UCSD-AML1 (cell line): Measurements from ENCODE around the gene MRM2.

Experiments
- DNase-seq: peaks from one replicate; lab custom pipeline; 2025; ENCODE audit not compliant: unreplicated experiment; lab: John Stamatoyannopoulos, UW

Gene MRM2

GRCh38 chr7:2208712-2209111, 33.3 kb downstream of the MRM2 start:
- no peak for DNase-seq

GRCh38 chr7:2205036-2205780, 36.8 kb downstream of the MRM2 start:
- DNase-seq: no peak

- DNase-seq: no peak
These were observed 37.6 kb downstream of the MRM2 start for GRCh38 chr7:2204446-2204845.

- no peak for DNase-seq
These were observed 38.2 kb downstream of the MRM2 start for GRCh38 chr7:2203766-2204300.

- no peak for DNase-seq
These were observed 38.9 kb downstream of the MRM2 start for GRCh38 chr7:2202901-2203765.

GRCh38 chr7:2202361-2202761, 39.6 kb downstream of the MRM2 start:
- no peak for DNase-seq

DNA sequence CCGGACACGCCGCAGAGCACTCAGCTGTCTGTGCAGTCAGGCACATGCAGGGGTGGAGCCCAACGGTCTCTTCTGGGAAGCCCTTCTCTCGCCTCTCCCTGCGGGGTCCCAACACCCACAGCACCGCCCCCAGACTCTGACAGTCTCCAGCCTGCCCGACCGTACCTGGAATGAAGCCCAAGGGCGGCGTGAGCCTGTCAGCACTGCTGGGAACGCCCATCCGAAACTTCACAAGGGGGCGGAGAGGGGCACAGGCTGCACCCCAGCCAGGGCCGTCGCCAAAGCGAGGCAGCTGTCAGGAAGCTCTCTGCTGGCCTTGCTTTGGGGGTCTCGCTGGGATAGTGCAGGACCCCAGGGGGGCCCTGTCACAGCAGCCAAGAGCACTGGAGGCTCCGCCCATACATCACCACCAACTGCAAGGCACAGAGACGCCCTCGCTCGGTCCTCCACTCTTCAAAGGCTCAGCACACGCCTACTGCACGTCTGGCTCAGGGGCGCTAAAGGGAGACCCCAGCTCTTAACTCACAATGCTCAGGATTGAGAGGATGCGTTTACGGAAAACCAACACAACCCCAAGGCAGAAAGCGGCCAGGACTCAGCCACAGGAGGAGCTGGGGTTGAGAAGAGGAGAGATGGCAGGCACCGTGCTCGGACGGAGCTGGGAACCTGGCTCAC, 40.2 kb downstream of the MRM2 start:
- no peak for DNase-seq

GRCh38 chr7:2201128-2201527, 40.9 kb downstream of the MRM2 start:
- DNase-seq: no peak

DNA sequence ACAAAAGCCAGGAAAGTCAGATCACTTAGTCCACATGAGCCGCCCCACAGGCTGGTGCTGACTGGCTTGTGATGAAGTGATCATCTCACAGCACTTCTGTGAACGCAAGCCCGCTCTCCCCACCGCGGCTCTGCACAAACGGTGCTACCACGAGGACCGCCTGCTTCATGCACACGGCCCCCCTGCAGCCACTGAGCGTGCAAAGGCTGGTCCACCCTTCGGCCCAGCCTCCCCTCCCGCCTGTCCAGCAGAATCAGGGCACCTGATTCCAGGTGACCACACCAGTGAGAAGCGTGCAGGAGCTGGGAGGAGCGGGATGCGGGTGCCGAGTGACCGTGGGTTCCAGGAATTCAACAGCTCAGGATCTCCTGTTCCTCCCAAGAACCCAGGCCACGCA, 41.4 kb downstream of the MRM2 start:
- DNase-seq: no peak

GRCh38 chr7:2199956-2200583, 41.9 kb downstream of the MRM2 start:
- no peak for DNase-seq

GRCh38 chr7:2199528-2199927, 42.5 kb downstream of the MRM2 start:
- no peak for DNase-seq

DNA sequence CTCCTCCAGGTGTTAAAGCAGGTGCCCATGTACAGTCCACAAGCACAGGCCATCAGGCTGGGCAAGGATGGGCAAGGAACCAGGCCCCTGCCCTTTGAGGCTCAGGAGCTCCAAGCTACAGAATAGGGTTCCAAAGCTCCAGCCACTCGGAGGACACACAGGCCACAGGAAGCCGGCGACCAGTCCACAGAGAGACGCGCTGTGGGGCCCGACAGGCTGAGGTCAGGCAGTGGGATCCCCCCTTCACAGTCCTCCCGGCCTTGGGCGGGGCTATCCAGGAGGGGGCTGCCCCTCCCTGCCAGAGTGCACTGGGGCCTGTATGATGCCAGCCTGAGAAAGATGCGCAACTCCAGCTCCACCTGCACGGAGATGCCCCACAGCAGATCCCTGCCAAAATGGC, 43.2 kb downstream of the MRM2 start:
- DNase-seq: no peak

DNA sequence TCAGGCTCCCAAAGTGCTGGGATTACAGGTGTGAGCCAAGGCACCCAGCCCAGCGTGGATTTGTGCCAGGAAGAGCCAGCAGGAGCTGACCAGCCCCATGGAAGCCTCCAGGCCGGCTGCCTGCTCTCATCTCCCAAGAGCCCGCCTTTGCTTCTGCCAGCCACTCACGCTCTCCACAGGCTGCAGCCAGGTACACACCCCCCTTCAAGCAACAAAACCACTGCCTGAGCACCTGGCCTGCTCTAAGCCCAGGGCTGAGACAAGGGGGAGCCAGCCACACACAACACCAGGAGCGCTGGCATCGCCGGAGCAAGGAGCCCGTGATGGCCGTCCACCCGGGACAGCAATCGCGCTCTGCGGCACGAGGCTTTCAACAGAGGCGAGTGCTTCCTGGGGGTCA, 43.8 kb downstream of the MRM2 start:
- DNase-seq: no peak

GRCh38 chr7:2197436-2198155, 44.4 kb downstream of the MRM2 start:
- no peak for DNase-seq

GRCh38 chr7:2196381-2197378, 45.3 kb downstream of the MRM2 start:
- no peak for DNase-seq

DNA sequence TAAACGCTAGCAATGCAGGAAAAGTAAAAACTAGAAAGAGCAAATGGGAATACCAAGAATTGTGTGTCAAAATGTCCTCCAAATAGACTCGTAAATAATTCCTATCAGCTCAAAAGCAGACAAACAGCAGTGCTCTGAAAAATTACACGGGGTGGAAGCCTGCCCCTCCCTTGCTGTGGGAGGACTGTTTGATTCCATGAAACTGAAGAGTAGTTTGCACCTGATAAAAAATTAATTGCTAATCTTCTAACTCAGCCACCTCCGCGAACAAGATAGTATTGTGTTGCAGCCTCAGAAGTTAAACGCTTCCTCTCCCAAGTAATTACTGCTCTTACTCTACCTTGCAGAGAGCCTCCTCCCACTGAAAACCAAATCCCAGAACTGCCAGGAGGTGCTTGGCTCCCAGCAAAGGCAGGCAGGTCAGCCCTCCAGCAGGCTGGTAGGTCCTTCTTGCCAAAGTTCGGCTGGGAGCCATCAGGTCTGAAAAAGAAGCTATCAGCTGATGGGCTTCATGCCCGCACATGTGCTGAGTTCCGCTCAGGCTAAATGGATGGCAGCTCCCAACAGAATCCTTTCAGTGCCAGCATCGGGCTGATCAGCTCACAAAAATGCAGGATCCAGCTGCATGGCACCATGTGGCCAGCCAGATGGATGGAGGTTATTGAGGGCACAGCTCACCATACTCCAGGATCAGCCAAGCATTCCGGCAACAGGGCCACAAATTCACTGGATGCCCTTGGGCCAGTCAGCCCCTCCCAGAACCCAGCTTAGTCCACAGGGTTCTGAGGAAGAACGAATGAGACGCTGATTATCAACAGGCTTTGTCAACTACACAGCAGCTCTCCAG, 46.4 kb downstream of the MRM2 start:
- DNase-seq: no peak

GRCh38 chr7:2193575-2194305, 48.3 kb downstream of the MRM2 start:
- DNase-seq: no peak
